SW480 (cell line): ENCODE data around the gene MRAS.
"Not testable (repeated sequence)": the region's sequence is repeated elsewhere in the genome, so short reads cannot be mapped to it uniquely, and the experiment has no call there.

Experiments used
- DNase-seq: peaks from one replicate; pipeline ENCODE4 v3.0.0-alpha.2; 2016; ENCODE audit warnings: low spot score

The MRAS gene

DNA sequence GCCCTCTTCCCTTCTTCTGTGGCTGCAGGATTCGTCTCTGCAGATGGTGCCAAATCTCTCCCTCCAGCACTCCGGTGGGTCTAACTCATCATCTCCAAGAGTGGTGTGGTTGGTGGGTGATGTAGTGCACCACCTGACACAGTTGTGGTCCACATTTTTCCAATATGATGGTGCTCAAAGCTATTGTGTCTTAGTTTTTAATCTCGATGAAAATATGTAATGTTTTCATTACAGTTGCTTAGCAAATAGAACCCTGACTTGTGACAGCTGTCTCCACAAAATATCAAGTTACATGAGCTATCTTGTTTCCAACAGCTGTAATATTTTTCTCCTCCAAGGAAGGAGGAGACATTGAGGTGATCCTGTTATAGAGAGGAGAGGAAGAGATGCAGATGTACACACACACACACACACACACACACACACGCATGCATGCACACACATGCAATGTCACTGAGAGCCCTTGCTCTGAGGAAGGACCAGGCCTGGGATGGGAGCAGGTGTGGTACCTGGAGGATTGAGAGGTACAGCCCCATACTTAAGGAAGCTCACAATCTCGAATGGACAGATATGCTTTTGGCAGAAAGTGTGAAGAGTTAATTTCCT, 70.3 kb downstream of the MRAS start:
- no peak for DNase-seq

DNA sequence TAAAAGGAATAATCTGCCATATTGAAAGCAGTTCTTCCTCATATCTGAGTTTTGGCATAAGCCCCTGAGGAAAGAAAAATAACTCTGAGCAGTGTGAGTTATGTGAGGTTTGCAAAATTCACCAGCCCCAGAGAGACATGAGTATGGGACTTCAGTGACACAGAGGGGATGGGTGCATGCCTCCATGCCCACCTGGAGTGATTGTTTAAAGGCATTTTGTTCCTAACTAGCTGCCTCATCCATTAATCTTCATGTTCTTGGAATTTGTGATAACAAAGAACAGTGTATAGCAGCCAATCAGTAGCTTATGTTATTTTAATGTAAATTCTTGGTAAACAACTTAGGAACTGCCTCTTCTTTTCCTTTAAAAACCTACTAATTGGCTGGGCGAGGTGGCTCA, 74.9 kb downstream of the MRAS start:
- DNase-seq, result no peak

GRCh38 chr3:138424323-138424722, 75.9 kb downstream of the MRAS start:
- DNase-seq, result no peak

- peak; percentile 21 for DNase-seq
Measured at GRCh38 chr3:138426211-138426610, 77.8 kb downstream of the MRAS start.

DNA sequence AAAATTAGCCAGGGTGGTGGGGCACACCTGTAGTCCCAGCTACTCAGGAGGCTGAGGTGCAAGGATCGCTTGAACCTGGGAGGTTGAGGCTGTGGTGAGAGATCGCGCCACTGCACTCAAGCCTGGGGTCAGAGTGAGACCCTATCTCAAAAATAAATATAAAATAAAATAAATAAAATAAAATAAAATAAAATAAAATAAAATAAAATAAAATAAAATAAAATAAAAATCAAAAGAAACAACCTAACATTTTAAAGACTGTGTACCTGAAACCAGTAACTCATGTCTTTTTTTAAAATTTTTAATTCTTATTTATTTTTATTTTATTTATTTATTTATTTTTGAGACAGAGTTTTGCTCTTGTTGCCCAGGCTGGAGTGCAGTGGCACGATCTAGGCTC, 78.4 kb downstream of the MRAS start:
- not testable (repeated sequence) for DNase-seq

GRCh38 chr3:138429665-138430064, 81.3 kb downstream of the MRAS start:
- no peak for DNase-seq

DNA sequence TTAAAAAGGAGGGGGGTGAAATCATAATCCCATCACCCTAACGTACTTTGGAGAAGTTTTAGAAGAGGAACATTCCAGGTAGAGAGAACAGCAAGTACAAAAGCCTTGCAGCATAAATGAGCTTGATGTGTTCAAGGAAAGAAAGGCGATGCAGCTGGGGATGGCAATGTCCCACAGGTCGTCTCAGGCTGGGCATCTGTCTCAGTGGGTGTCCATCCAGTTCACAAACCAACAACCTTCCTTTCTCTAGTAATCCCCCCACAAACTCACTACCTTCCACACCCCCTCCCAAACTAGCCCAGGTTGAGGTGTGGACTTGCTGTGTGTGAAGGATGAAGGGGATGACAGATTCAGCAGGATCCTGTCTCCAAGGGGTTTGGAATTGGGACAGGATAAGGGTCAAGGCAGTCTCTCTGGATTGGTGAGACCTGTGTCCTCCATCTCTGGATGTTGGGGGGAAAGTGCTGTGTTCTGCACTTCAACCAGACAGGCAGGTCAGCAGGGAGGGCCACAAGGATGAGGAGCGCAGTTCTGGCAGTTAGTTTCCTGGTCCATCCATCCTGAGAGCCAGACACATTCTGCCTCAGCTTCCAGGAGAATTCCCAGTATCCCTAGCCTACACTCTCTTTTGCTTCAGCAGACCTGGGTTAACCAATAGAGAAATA, 84.3 kb downstream of the MRAS start:
- DNase-seq, result no peak

DNA sequence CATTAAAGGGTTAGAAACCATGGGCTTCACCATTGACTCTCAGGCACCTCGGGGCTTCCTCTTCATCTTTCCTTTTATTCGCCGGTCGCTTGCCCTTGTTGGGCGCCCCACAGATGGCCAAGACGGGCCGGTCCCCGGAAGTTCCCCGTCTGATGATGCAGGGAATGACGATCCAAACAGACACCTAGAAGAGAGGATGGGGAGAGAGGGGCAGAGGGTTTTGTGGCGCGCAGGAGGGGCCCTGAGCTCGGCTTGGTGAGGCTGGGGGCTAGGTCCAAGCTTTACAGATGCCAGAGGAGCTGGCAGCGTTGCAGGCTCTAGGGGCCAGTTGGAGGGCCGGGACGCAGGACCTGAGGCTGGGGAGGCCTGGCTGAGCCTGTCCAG, 85.5 kb downstream of the MRAS start:
- DNase-seq, result no peak

GRCh38 chr3:138434276-138434874, 86.0 kb downstream of the MRAS start, which contains the start of gene ESYT3:
Gene ESYT3, plus strand, starts transcription at chr3:138434616. Its CDS starts 183 bp downstream, at chr3:138434799.
- DNase-seq, result peak; percentile 94

DNA sequence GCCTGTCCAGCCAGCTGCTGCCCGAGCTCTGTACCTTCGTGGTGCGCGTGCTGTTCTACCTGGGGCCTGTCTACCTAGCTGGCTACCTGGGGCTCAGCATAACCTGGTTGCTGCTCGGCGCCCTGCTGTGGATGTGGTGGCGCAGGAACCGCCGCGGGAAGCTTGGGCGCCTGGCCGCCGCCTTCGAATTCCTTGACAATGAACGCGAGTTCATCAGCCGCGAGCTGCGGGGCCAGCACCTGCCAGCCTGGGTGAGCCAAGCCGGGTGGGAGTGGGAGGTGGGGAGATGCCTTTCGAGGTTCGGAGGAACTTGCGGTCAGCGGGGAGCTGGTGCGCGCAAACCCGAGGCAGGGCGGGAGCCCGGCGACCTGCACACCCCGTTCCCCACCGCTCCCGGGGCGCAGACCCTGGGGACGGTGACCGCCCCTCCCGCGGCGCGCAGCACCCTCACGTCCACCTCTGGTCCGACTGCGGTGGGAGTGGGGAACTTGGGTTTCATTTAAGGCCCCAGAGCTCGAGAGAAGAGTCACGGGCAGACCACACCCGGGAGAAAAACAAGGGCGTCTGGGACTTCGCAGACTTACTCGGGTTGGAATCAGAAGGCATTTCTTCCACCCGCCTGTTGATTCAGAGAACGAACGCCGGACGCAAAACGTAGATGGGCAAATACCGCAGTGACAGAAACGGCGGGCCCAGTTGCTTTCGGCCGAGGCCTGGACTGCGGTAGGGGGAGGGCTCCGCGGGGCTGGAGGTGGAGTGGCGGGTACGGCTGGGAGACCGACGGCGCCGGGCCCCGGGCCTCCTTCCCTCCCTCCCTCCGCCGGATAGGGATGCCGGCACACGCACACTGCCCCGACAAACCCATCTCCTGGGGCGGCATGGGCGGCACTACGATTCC, 86.7 kb downstream of the MRAS start:
- peak; percentile 60 for DNase-seq

DNA sequence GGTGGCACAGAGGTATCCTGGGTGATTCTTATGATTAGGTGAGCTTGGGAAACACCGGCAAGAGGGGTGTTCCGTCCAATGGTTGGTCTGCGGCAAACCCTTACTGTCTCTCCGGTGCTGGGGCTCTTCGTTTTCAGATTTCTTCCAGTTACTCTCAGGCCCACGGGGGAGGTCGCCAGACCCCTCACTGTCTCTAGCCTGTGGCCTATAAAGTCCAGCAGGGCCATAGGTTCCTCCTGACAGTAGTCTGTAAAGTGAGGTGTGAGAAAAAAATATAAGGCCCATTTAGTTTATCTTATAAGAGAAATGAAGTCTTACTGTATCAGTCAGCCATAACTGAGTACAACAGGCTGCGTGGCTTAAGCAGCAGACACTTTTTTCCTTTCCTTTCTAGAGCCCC, 87.5 kb downstream of the MRAS start:
- no peak for DNase-seq

DNA sequence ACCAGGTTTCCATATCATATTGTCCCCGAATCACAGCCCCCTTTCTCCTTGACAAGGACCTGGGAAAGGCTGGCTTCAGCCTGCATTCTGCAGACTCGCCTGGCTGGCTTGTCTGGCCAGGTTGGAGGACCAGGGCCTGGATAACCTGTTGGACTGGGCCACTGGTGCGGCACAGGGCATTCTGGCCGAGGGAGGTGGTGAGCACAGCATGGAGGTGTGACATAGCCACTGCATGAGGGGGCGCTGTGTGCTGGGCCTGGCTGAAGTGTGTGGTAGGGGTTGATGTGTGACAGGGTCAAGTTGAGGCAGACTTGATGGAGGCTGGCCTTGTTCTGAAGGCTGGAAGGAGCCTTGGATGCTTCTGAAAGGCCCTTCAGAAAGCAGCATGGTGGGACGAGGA, 88.9 kb downstream of the MRAS start:
- DNase-seq, result no peak

DNA sequence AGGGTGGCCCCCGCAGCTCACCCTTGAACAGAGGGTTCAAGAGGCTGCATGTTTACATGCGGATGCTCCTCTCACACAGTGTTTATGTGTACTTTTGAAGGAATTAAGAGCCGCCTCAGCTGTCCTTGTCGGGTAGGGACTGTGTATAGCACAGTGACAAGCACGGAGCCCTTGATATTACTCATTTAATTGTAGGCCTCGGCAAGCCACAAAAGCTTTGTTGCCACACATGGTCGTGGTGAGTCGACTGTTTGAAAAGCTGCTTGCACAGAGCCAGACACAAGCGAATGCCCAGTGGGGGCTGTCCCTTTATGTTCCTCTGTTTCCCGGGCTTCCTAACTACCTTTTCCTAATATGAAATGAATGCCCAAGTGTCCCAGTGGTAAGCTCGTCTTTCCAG, 90.5 kb downstream of the MRAS start:
- DNase-seq, result no peak

DNA sequence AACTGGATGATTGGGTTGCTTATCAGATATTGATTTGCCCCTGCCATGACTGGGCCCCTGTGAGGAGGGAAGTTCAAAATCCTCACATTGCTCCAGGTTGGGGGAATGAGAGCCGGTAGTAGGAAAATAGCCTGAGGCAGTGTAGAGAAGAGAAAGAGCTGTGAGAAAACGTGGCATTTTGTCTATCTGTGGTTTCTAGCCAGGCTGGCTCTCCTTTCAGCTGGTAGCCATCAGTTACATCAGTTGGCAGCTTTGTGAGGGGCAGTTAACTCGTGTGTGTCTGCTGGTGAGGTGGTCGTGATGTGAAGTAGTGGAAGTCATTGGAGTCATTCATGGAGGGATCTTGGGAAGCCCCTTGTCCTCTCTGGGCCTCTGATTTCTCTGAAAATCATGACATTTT, 91.3 kb downstream of the MRAS start:
- DNase-seq, result no peak

GRCh38 chr3:138440121-138440521, 91.7 kb downstream of the MRAS start:
- DNase-seq, result no peak

DNA sequence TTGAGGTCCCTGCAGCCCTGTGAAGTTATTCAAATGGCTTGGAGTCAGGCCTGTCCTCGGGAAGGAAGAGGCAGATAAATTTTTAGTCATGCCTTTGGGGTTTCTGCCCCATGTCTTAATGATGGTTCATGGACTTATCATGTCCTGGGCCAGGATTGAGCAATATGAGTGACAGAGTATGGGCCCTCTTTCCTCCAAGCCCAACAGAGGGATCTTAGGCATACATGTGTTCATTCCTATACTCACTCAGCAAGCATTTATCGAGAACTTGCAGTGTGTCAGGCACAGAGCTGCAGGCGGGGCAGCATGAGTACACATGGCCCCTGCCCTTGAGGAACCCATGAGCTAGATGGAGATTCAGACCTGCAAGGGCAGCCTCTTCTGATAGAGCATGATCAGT, 92.2 kb downstream of the MRAS start:
- DNase-seq, result no peak

DNA sequence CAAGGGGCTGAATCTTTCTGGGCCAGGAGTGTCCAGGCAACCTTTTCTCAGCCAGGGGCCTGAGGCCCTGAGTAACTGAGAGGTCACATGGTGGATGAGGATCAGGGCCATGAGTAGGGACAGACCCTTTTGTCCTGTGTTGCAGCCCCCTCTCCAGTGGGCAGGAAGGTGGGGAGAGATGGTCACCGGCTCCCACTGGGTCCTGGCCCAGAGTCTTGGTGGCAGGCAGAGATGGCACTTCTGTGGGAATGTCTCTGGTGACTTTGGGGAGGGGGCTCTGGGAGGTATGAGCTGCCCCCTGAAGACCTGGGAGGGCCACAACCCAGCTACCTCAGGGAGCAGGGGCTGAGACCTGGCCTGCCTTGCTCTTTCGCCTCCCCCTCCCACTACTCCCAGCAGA, 92.9 kb downstream of the MRAS start:
- DNase-seq, result no peak

- peak; percentile 14 for DNase-seq
Measured at GRCh38 chr3:138441742-138442141, 93.4 kb downstream of the MRAS start.

DNA sequence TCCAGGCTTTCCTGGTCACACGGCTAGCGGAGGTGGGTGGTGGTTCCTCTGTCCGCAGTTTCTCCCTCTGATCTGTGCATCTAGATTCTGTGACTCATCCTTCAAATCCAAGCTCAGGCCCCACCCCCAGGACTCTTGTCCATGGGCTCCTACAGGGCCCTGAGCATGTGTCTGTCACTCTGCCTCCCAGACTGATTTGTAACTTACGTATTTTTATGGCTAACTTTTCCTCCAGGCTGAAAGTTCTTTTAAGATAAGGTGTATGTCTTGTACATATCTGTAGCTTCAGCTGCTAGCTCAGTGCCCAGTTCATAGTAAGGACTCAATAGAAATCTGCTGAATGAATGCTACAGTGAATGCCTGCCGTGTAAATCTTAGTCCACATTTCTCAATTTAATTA, 94.1 kb downstream of the MRAS start:
- peak; percentile 87 for DNase-seq

- no peak for DNase-seq
Measured at GRCh38 chr3:138443091-138443490, 94.7 kb downstream of the MRAS start.

DNA sequence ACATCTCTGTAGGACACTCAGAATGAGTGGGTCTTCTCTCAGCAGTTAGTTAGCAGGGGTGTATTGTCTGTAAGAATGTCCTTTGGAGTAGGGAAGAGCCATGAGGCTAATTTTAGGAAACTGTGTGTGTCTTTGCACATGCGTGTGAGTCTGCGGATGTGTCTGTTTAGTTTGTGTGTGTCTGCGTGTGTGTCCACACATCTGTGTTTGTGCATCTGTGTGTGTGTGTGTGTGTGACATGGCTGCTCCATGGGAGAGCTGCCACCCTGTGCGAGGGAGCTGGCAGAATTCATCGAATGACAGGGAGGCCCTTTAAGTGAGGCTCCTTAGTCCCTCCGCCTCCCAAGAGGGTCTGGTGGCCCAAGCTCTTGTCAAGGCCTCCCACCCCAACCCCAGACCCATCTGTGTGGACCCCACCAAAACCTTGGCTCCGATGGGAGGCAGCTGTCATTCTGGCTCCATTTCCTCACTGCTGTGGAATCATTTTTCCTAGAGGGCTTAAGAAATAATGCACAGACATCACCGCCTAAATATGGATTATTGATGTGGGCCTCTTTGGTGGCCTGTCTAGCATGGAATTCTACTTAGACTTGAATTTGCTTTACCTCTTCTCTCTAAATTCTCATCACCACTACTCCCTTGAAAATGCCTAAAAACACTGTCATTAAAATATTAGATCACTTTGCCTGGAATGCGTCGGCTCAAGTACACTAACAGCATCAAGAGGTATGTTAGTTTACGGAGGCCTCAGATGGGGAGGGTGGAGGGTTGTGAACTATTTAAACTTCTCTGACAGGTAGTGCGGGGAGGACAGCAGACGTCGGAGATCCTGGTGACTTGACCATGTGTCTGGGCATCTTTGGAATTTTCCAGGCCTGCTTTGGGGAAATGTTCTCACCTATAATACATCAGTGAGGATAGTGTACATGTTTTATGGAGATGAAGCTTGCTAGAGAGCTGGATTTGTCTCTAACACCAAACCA, 95.4 kb downstream of the MRAS start:
- no peak for DNase-seq
